Activated CD4-positive, alpha-beta T cell treated with anti-CD3 and anti-CD28 coated beads for 36 hours (primary cell): ENCODE data around the gene ZNF326. TPM values are rescaled to one million over a fixed set of nuclear protein-coding genes. Genes with fewer than 3 reads are reported as not detected.
A peak's percentile ranks its signal among the peaks of the same experiment; 100 is the strongest.
"Not testable (repeated sequence)": the region's sequence is repeated elsewhere in the genome, so short reads cannot be mapped to it uniquely, and the experiment has no call there.

Experiments
- ATAC-seq: fragments of 200-7000 bp; cut with Tn5 transposase; one replicate; pipeline ENCODE4 v1.10.0; 2021; ENCODE audit warnings: mild to moderate bottlenecking, moderate library complexity
- CTCF ChIA-PET: fragments of 350-600 bp; sonication (Branson Sonifier 250); formaldehyde crosslinking; loops from one replicate; lab custom pipeline; 2021; ENCODE audit warnings: antibody characterized with exemption; lab: Charles Lee
- POLR2A ChIA-PET: fragments of 350-600 bp; sonication (Branson Sonifier 250); formaldehyde crosslinking; loops from one replicate; lab custom pipeline; 2021; ENCODE audit warnings: antibody characterized with exemption, inconsistent platforms; lab: Charles Lee
- DNase-seq: peaks from one replicate; pipeline ENCODE4 v3.0.0-alpha.2; 2020
- H3K27ac Mint-ChIP-seq: one replicate; pipeline ENCODE4 v1.8.0; 2021; ENCODE audit warnings: mixed read lengths
- H3K27me3 Mint-ChIP-seq: one replicate; pipeline ENCODE4 v1.8.0; 2021; ENCODE audit warnings: mixed read lengths
- H3K36me3 Mint-ChIP-seq: one replicate; pipeline ENCODE4 v1.8.0; 2021; ENCODE audit warnings: low read depth, mixed read lengths
- H3K4me1 Mint-ChIP-seq: one replicate; pipeline ENCODE4 v1.8.0; 2021; ENCODE audit warnings: mixed read lengths
- H3K4me3 Mint-ChIP-seq: one replicate; pipeline ENCODE4 v1.8.0; 2021; ENCODE audit warnings: mild to moderate bottlenecking, moderate library complexity, mixed read lengths
- H3K9me3 Mint-ChIP-seq: one replicate; pipeline ENCODE4 v1.8.0; 2021; ENCODE audit warnings: low read depth, mixed read lengths
- intact Hi-C, 2 experiments: fragments of 100-400 bp; cut with DNase I in 1 of 2; cut with micrococcal nuclease in 1 of 2; formaldehyde crosslinking; loops; one replicate each; pipeline versions ENCODE4 v1.14.2 to v1.15.1; 2022 to 2024; cut with DNase I, micrococcal nuclease
- total RNA-seq, 2 experiments: library from RNA; stranded (reverse); gene quantifications; one replicate each; pipeline ENCODE4 v1.2.3, GENCODE V29; 2021

ZNF326 gene
- total RNA-seq, 2 experiments from 2014 or later, result 19.4 to 20.5 TPM

GRCh38 chr1:89971600-89971999, 23.3 kb upstream of the ZNF326 start:
- Mint-ChIP-seq H3K4me3 (no peak overlapping the region), H3K9me3 (no peaks in the 10 kb centered on the region), H3K27me3 (no peaks in the 10 kb centered on the region), H3K27ac (no peak overlapping the region), H3K36me3 (no peaks in the 10 kb centered on the region), H3K4me1 (peaks cover 2% of the 10 kb centered on the region)
- DNase-seq, result no peak
- CTCF ChIA-PET, result interaction anchor here (0.5 to 1.3 kb wide), 4 partner anchors 14 to 1805 kb away, joined by 3 to 4 read pairs (median 4); no protein-coding TSS in a partner anchor
- peak; percentile 42 for ATAC-seq
- POLR2A ChIA-PET, result no interaction called here
- intact Hi-C loops, result no loop called here

GRCh38 chr1:89972024-89972423, 22.9 kb upstream of the ZNF326 start:
- intact Hi-C loops, result no loop called here
- Mint-ChIP-seq H3K27me3 (no peaks in the 10 kb centered on the region), H3K36me3 (no peaks in the 10 kb centered on the region), H3K4me1 (peaks cover under 1% of the 10 kb centered on the region), H3K4me3 (no peak overlapping the region), H3K27ac (no peak overlapping the region), H3K9me3 (no peaks in the 10 kb centered on the region)
- ATAC-seq (no peak), DNase-seq (no peak)
- ChIA-PET CTCF (interaction anchor here (0.8 to 1.3 kb wide), 3 partner anchors 13 to 51 kb away, joined by 3 to 4 read pairs (median 3); no protein-coding TSS in a partner anchor), POLR2A (no interaction called here)

- intact Hi-C loops, result no loop called here
- H3K27ac Mint-ChIP-seq, result no peak overlapping the region
- ChIA-PET CTCF (no interaction called here), POLR2A (no interaction called here)
- no peaks in the 10 kb centered on the region for H3K4me1 Mint-ChIP-seq
- H3K4me3 Mint-ChIP-seq, result no peak overlapping the region
- ATAC-seq (no peak), DNase-seq (no peak)
- H3K36me3 Mint-ChIP-seq, result no peaks in the 10 kb centered on the region
- no peaks in the 10 kb centered on the region for H3K27me3 Mint-ChIP-seq
- no peaks in the 10 kb centered on the region for H3K9me3 Mint-ChIP-seq
Observed at GRCh38 chr1:89973471-89974127, 21.3 kb upstream of the ZNF326 start.

- no peak for DNase-seq
- H3K27me3 Mint-ChIP-seq, result no peaks in the 10 kb centered on the region
- H3K36me3 Mint-ChIP-seq, result no peaks in the 10 kb centered on the region
- no peak for ATAC-seq
- no peaks in the 10 kb centered on the region for H3K9me3 Mint-ChIP-seq
- no peak overlapping the region for H3K27ac Mint-ChIP-seq
- CTCF ChIA-PET, result no interaction called here
- intact Hi-C loops, result no loop called here
- H3K4me3 Mint-ChIP-seq, result no peak overlapping the region
- POLR2A ChIA-PET, result no interaction called here
- no peaks in the 10 kb centered on the region for H3K4me1 Mint-ChIP-seq
Observed at GRCh38 chr1:89974256-89974655, 20.7 kb upstream of the ZNF326 start.

DNA sequence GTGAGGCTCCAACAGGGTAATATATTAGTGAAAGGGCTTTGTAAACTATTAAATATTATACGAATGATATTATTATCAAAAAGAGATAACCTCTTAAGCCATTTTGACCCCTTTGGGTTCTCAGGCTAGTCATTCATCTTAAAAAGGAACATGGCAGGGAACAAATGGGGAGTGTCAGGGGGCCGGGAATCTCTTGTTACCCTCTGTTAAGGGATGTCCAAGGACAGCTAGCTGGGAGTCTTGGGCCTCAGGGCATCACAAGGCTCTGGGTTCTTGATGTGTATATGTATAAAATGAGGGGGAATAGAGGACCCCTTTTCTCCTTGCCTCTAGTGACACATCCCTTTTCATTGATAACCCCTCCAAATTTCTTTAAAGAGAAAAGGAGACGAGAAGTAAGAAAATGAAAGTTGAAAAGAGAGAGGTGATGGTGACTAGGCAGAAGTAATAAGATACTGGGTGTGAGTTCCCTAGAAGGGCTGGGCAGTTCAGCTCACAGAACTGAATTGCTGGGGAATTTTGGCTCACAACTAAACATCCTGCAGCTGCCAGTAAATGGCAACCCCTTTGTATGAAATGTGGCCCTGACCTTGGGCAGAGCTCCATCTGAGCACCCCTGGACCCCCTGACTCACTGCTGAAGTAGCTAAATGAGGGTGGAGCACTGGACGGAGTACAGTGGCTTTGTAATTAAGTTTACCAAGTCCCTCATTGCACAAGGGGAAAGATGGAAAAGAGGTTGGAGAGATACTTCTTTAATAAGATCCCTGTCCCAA, 20.0 kb upstream of the ZNF326 start:
- Mint-ChIP-seq H3K4me3 (no peak overlapping the region), H3K4me1 (no peaks in the 10 kb centered on the region), H3K9me3 (no peaks in the 10 kb centered on the region), H3K36me3 (no peaks in the 10 kb centered on the region), H3K27ac (no peak overlapping the region), H3K27me3 (no peaks in the 10 kb centered on the region)
- ChIA-PET POLR2A (no interaction called here), CTCF (interaction anchor here (0.5 to 1.8 kb wide), 3 partner anchors 10 to 977 kb away, joined by 3 to 5 read pairs (median 3); no protein-coding TSS in a partner anchor)
- ATAC-seq (no peak), DNase-seq (no peak)
- intact Hi-C loops, result no loop called here

DNA sequence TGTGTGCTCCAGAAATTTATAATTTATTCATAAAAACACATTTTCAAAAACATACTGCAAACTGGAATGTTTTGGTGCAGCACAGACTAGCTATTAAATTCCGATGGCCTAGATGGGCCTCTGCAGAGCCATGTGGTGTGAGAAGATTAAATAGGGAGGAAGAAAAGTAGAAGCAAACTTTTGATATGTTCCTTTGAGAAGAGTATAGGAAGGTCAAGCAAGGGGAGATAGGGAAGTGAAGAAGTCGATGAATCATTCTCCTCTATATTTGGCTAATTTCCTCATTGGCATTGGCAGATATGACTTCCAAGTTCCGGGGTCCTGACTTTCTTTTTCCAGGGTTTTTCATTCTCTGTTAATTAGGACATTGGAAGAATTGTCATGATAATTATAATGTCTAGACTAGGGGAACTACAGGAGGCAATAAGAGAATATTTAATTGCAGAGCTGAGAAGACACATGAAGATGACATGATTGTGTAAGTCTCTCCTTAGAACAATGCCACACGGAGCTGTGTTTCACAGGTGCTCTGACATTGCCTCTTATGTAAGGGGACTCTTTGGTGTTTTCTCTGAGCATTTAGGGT, 19.3 kb upstream of the ZNF326 start:
- intact Hi-C loops, result no loop called here
- ATAC-seq (no peak), DNase-seq (no peak)
- ChIA-PET POLR2A (no interaction called here), CTCF (interaction anchor here (0.6 to 1.8 kb wide), 4 partner anchors 11 to 406 kb away, joined by 3 to 5 read pairs (median 3); no protein-coding TSS in a partner anchor)
- H3K9me3 Mint-ChIP-seq, result no peaks in the 10 kb centered on the region
- no peak overlapping the region for H3K27ac Mint-ChIP-seq
- no peaks in the 10 kb centered on the region for H3K27me3 Mint-ChIP-seq
- no peaks in the 10 kb centered on the region for H3K4me1 Mint-ChIP-seq
- no peak overlapping the region for H3K4me3 Mint-ChIP-seq
- no peaks in the 10 kb centered on the region for H3K36me3 Mint-ChIP-seq

GRCh38 chr1:89978755-89979154, 16.2 kb upstream of the ZNF326 start:
- Mint-ChIP-seq H3K4me3 (no peak overlapping the region), H3K27me3 (no peaks in the 10 kb centered on the region), H3K4me1 (no peaks in the 10 kb centered on the region), H3K9me3 (no peaks in the 10 kb centered on the region), H3K36me3 (no peaks in the 10 kb centered on the region), H3K27ac (no peak overlapping the region)
- no peak for ATAC-seq
- intact Hi-C loops, result no loop called here
- ChIA-PET CTCF (interaction anchor here (0.6 to 1.6 kb wide), 5 partner anchors 8 to 174 kb away, joined by 3 to 5 read pairs (median 3); no protein-coding TSS in a partner anchor), POLR2A (no interaction called here)
- DNase-seq, result no peak

DNA sequence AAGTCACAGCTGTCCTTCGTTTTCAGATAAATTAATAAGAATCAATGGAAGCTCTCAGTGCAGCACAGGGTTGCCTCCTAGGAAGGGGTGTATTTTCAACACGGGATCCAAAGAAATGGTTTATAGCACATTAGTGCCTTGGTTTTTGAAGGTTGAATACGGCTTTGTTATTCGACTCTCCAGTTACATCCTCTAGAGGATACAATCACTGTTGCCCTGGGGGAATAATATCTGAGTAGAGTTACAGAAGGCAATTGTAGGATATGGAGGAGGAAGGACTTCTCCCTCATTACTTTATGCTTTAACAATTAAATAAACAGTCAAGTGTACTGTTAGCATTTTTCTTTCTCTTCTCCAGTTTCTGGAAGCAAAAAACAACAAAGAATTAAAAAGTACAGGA, 14.3 kb upstream of the ZNF326 start:
- no peak for ATAC-seq
- ChIA-PET POLR2A (no interaction called here), CTCF (no interaction called here)
- Mint-ChIP-seq H3K36me3 (no peaks in the 10 kb centered on the region), H3K9me3 (no peaks in the 10 kb centered on the region), H3K4me1 (no peaks in the 10 kb centered on the region), H3K4me3 (no peak overlapping the region), H3K27ac (no peak overlapping the region), H3K27me3 (no peaks in the 10 kb centered on the region)
- no peak for DNase-seq
- intact Hi-C loops, result no loop called here

- CTCF ChIA-PET, H3K27me3 Mint-ChIP-seq, H3K27ac Mint-ChIP-seq, H3K9me3 Mint-ChIP-seq, H3K4me3 Mint-ChIP-seq, H3K4me1 Mint-ChIP-seq, POLR2A ChIA-PET, intact Hi-C loops, H3K36me3 Mint-ChIP-seq, DNase-seq, ATAC-seq: not testable (repeated sequence)
Observed at GRCh38 chr1:89982846-89983245, 12.1 kb upstream of the ZNF326 start.

GRCh38 chr1:89984564-89985116, 10.3 kb upstream of the ZNF326 start:
- H3K27ac Mint-ChIP-seq, DNase-seq, POLR2A ChIA-PET, ATAC-seq, H3K9me3 Mint-ChIP-seq, H3K36me3 Mint-ChIP-seq, H3K27me3 Mint-ChIP-seq, intact Hi-C loops, H3K4me3 Mint-ChIP-seq, H3K4me1 Mint-ChIP-seq: not testable (repeated sequence)
- CTCF ChIA-PET, result interaction anchor here (1.3 to 1.4 kb wide), 2 partner anchors 12 to 141 kb away, joined by 4 to 5 read pairs; no protein-coding TSS in a partner anchor

DNA sequence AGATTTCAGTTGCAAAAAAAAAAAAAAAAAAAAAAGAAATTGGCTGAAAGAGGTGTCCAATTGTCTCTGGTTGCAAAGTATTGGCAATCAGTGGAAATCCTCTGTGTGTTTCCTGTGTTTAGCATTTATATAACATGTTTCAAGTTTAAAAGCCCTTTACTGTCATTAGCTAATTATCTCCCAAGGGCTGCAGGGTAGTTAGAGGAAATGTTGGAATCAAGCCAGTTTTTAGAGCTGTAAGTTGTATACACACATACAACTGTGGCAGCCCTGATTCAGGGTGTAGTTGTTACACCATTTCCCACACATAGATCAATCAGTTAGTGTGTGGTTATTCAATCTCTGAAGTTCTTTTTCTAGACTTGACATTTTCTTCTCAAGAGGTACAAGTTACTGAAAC, 8.9 kb upstream of the ZNF326 start:
- no peak for ATAC-seq
- no peak for DNase-seq
- no peaks in the 10 kb centered on the region for H3K36me3 Mint-ChIP-seq
- H3K27ac Mint-ChIP-seq, result no peak overlapping the region
- CTCF ChIA-PET, result interaction anchor here (0.8 to 2.3 kb wide), 10 partner anchors 9 to 202 kb away, joined by 3 to 12 read pairs (median 4); no protein-coding TSS in a partner anchor
- peaks cover under 1% of the 10 kb centered on the region for H3K4me1 Mint-ChIP-seq
- POLR2A ChIA-PET, result no interaction called here
- no peak overlapping the region for H3K4me3 Mint-ChIP-seq
- H3K27me3 Mint-ChIP-seq, result peaks cover 2% of the 10 kb centered on the region
- intact Hi-C loops, result loop anchor here (2.0 kb wide), 3 partner anchors 143 to 503 kb away; partner anchors contain the start of gene LRRC8C (in 1 of the 2)
- no peaks in the 10 kb centered on the region for H3K9me3 Mint-ChIP-seq
